LNCaP clone FGC (cell line): ENCODE results near the gene GRIK1.

ENCODE experiments used
- DNase-seq: peaks from one replicate; pipeline ENCODE4 v3.0.0-alpha.2; 2011; ENCODE audit warnings: low read depth
- H3K4me3 ChIP-seq: 2 replicates; pipeline ENCODE4 v1.5.1; 2011; ENCODE audit warnings: mild to moderate bottlenecking, low read depth, low read length, control low read depth
- CTCF ChIP-seq: IDR thresholded peaks from 2 replicates; pipeline ENCODE4 v1.5.1; 2012; ENCODE audit warnings: mild to moderate bottlenecking; ENCODE audit not compliant: control insufficient read depth, insufficient read depth; ENCODE audit errors: extremely low read depth

Gene GRIK1

GRCh38 chr21:29710498-29710897 lies 229.3 kb downstream of the GRIK1 start:
- H3K4me3 ChIP-seq = no peak overlapping the region
- DNase-seq = no peak
- no peak for TF ChIP-seq CTCF

GRCh38 chr21:29708401-29708800 lies 231.4 kb downstream of the GRIK1 start:
- no peak for DNase-seq
- no peak overlapping the region for H3K4me3 ChIP-seq
- no peak for TF ChIP-seq CTCF

- TF ChIP-seq CTCF = no peak
- H3K4me3 ChIP-seq = no peak overlapping the region
- no peak for DNase-seq
Measured at GRCh38 chr21:29704719-29705118, 235.1 kb downstream of the GRIK1 start.

- no peak for TF ChIP-seq CTCF
- no peak for DNase-seq
- no peak overlapping the region for H3K4me3 ChIP-seq
Measured at GRCh38 chr21:29701676-29702075, 238.1 kb downstream of the GRIK1 start.

GRCh38 chr21:29697555-29698193 lies 242.1 kb downstream of the GRIK1 start:
- DNase-seq = no peak
- no peak overlapping the region for H3K4me3 ChIP-seq
- no peak for TF ChIP-seq CTCF

- DNase-seq = no peak
- TF ChIP-seq CTCF = no peak
- H3K4me3 ChIP-seq = no peak overlapping the region
Measured at GRCh38 chr21:29696937-29697336, 242.9 kb downstream of the GRIK1 start.
